ENCODE data around the gene CGREF1.

- TF ChIP-seq, protein P1, sequence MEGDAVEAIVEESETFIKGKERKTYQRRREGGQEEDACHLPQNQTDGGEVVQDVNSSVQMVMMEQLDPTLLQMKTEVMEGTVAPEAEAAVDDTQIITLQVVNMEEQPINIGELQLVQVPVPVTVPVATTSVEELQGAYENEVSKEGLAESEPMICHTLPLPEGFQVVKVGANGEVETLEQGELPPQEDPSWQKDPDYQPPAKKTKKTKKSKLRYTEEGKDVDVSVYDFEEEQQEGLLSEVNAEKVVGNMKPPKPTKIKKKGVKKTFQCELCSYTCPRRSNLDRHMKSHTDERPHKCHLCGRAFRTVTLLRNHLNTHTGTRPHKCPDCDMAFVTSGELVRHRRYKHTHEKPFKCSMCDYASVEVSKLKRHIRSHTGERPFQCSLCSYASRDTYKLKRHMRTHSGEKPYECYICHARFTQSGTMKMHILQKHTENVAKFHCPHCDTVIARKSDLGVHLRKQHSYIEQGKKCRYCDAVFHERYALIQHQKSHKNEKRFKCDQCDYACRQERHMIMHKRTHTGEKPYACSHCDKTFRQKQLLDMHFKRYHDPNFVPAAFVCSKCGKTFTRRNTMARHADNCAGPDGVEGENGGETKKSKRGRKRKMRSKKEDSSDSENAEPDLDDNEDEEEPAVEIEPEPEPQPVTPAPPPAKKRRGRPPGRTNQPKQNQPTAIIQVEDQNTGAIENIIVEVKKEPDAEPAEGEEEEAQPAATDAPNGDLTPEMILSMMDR (IDR thresholded peaks at IDR 0.05; ENCODE audit: extremely low read depth in 1 of 2, insufficient read depth in 1 of 2, low read depth in 1 of 2, low read length in 2 of 2), result no peak
- TF ChIP-seq MYC (IDR thresholded peaks at IDR 0.05; ENCODE audit: low read depth, low read length), result no peak
- no peak for TF ChIP-seq POLR2A (IDR thresholded peaks at IDR 0.05; ENCODE audit: low read depth, low read length)
Measured at GRCh38 chr2:27127883-27128667, 9.1 kb upstream of the CGREF1 start.

Measured in endothelial cell of umbilical vein (primary cell).